ENCODE measurements around the gene ACADVL.

DNA sequence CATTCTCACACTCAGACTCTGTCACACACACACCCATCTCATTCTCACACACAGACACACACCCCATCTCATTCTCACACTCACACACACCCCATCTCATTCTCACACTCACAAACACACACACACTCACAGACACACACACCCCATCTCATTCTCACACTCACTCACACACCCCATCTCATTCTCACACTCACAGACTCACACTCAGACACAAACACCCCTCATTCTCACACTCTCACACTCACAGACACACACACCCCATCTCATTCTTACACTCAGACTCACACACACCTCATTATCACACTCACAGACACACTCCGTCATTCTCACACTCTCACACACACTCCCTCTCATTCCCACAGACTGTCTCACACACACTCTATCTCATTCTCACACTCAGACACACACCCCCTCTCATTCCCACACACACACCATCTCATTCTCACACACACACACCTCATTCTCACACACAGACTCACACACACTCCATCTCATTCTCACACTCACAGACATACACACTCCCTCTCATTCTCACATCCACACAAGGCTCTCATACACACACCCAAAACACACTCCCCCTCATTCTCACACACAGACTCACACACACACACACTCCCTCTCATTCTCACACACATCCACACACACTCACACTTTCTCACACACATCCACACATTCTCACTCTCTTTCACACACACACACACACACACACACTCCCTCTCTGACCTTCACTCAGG, 43.5 kb upstream of the ACADVL start:
- TF ChIP-seq POLR2A (IDR thresholded peaks at IDR 0.05), result no peak
- TF ChIP-seq, protein P1, sequence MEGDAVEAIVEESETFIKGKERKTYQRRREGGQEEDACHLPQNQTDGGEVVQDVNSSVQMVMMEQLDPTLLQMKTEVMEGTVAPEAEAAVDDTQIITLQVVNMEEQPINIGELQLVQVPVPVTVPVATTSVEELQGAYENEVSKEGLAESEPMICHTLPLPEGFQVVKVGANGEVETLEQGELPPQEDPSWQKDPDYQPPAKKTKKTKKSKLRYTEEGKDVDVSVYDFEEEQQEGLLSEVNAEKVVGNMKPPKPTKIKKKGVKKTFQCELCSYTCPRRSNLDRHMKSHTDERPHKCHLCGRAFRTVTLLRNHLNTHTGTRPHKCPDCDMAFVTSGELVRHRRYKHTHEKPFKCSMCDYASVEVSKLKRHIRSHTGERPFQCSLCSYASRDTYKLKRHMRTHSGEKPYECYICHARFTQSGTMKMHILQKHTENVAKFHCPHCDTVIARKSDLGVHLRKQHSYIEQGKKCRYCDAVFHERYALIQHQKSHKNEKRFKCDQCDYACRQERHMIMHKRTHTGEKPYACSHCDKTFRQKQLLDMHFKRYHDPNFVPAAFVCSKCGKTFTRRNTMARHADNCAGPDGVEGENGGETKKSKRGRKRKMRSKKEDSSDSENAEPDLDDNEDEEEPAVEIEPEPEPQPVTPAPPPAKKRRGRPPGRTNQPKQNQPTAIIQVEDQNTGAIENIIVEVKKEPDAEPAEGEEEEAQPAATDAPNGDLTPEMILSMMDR (IDR thresholded peaks at IDR 0.05), result no peak

All from right lobe of liver (tissue), 4 donors.